ENCODE results near the gene ZBTB7C. TPM values are rescaled to one million over a fixed set of nuclear protein-coding genes. Genes with fewer than 3 reads are reported as not detected.

Gene ZBTB7C
- total RNA-seq, 1 donor from 2014 or later = 0.11 TPM

GRCh38 chr18:48453330-48454066, 44.3 kb upstream of the ZBTB7C start:
- peak overlapping the region; percentile 92 for H3K27ac Mint-ChIP-seq (ENCODE audit: unreplicated experiment)
- no peak for TF ChIP-seq CTCF (IDR thresholded peaks at IDR 0.05)
- no peak for DNase-seq (ENCODE audit: extremely low spot score, unreplicated experiment)
- H3K9me3 Mint-ChIP-seq (ENCODE audit: unreplicated experiment) = no peaks in the 10 kb centered on the region
- H3K4me3 Mint-ChIP-seq (ENCODE audit: unreplicated experiment) = no peak overlapping the region
- no peaks in the 10 kb centered on the region for H3K36me3 Mint-ChIP-seq (ENCODE audit: unreplicated experiment)
- peaks cover 20% of the 10 kb centered on the region for H3K27me3 Mint-ChIP-seq (ENCODE audit: unreplicated experiment)
- peaks cover 38% of the 10 kb centered on the region for H3K4me1 Mint-ChIP-seq (ENCODE audit: unreplicated experiment)

- H3K36me3 Mint-ChIP-seq (ENCODE audit: unreplicated experiment) = no peaks in the 10 kb centered on the region
- no peak for DNase-seq (ENCODE audit: extremely low spot score, unreplicated experiment)
- H3K27me3 Mint-ChIP-seq (ENCODE audit: unreplicated experiment) = peaks cover 24% of the 10 kb centered on the region
- H3K4me3 Mint-ChIP-seq (ENCODE audit: unreplicated experiment) = no peak overlapping the region
- H3K27ac Mint-ChIP-seq (ENCODE audit: unreplicated experiment) = peak overlapping the region; percentile 92
- no peak for TF ChIP-seq CTCF (IDR thresholded peaks at IDR 0.05)
- H3K4me1 Mint-ChIP-seq (ENCODE audit: unreplicated experiment) = peaks cover 38% of the 10 kb centered on the region
- no peaks in the 10 kb centered on the region for H3K9me3 Mint-ChIP-seq (ENCODE audit: unreplicated experiment)
Measured at GRCh38 chr18:48452861-48453323, 43.7 kb upstream of the ZBTB7C start.

GRCh38 chr18:48450685-48451084, 41.5 kb upstream of the ZBTB7C start:
- peaks cover 24% of the 10 kb centered on the region for H3K27me3 Mint-ChIP-seq (ENCODE audit: unreplicated experiment)
- no peak for TF ChIP-seq CTCF (IDR thresholded peaks at IDR 0.05)
- H3K27ac Mint-ChIP-seq (ENCODE audit: unreplicated experiment) = no peak overlapping the region
- H3K36me3 Mint-ChIP-seq (ENCODE audit: unreplicated experiment) = no peaks in the 10 kb centered on the region
- H3K4me1 Mint-ChIP-seq (ENCODE audit: unreplicated experiment) = peaks cover 45% of the 10 kb centered on the region
- no peaks in the 10 kb centered on the region for H3K9me3 Mint-ChIP-seq (ENCODE audit: unreplicated experiment)
- DNase-seq (ENCODE audit: extremely low spot score, unreplicated experiment) = no peak
- H3K4me3 Mint-ChIP-seq (ENCODE audit: unreplicated experiment) = no peak overlapping the region

- peaks cover 55% of the 10 kb centered on the region for H3K27me3 Mint-ChIP-seq (ENCODE audit: unreplicated experiment)
- no peak overlapping the region for H3K27ac Mint-ChIP-seq (ENCODE audit: unreplicated experiment)
- DNase-seq (ENCODE audit: extremely low spot score, unreplicated experiment) = peak; percentile 94
- no peak overlapping the region for H3K4me3 Mint-ChIP-seq (ENCODE audit: unreplicated experiment)
- peak; percentile 96 for TF ChIP-seq CTCF (IDR thresholded peaks at IDR 0.05)
- peaks cover 26% of the 10 kb centered on the region for H3K4me1 Mint-ChIP-seq (ENCODE audit: unreplicated experiment)
- no peaks in the 10 kb centered on the region for H3K36me3 Mint-ChIP-seq (ENCODE audit: unreplicated experiment)
- H3K9me3 Mint-ChIP-seq (ENCODE audit: unreplicated experiment) = no peaks in the 10 kb centered on the region
Measured at GRCh38 chr18:48446582-48447225, 37.5 kb upstream of the ZBTB7C start.

DNA sequence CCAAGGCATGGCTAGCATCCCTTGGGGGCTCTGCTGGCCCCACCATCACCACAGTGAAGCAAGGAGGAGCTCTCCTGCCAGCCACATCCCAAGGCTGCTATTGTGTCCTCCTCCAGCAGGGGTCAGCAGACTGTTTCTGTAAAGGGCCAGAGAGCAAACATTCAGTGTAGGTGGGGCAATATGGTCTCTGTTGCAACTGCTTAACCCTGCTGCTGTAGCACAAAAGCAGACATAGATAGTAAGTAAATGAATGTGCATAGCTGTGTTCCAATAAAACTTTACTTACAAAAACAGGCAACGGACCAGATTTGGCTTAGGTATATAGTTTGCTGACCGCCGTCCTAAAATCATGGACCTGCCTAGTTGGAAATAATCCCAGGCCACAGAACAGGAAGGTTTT, 36.4 kb upstream of the ZBTB7C start:
- Mint-ChIP-seq H3K27ac (ENCODE audit: unreplicated experiment) (no peak overlapping the region), H3K36me3 (ENCODE audit: unreplicated experiment) (no peaks in the 10 kb centered on the region), H3K9me3 (ENCODE audit: unreplicated experiment) (no peaks in the 10 kb centered on the region), H3K4me1 (ENCODE audit: unreplicated experiment) (peaks cover 35% of the 10 kb centered on the region), H3K4me3 (ENCODE audit: unreplicated experiment) (no peak overlapping the region), H3K27me3 (ENCODE audit: unreplicated experiment) (peaks cover 57% of the 10 kb centered on the region)
- DNase-seq (ENCODE audit: extremely low spot score, unreplicated experiment) = peak; percentile 89
- peak; percentile 83 for TF ChIP-seq CTCF (IDR thresholded peaks at IDR 0.05)

Data from osteocyte (in vitro differentiated cells).